NCI-H510A treated with DMSO at 0.1 percent for 48 hours (cell line): ENCODE data around the gene GNA15.
A peak's percentile ranks its signal among the peaks of the same experiment; 100 is the strongest.

Experiments
- DNase-seq: peaks from one replicate; lab custom pipeline; 2025; lab: John Stamatoyannopoulos, UW

GNA15 gene

DNA sequence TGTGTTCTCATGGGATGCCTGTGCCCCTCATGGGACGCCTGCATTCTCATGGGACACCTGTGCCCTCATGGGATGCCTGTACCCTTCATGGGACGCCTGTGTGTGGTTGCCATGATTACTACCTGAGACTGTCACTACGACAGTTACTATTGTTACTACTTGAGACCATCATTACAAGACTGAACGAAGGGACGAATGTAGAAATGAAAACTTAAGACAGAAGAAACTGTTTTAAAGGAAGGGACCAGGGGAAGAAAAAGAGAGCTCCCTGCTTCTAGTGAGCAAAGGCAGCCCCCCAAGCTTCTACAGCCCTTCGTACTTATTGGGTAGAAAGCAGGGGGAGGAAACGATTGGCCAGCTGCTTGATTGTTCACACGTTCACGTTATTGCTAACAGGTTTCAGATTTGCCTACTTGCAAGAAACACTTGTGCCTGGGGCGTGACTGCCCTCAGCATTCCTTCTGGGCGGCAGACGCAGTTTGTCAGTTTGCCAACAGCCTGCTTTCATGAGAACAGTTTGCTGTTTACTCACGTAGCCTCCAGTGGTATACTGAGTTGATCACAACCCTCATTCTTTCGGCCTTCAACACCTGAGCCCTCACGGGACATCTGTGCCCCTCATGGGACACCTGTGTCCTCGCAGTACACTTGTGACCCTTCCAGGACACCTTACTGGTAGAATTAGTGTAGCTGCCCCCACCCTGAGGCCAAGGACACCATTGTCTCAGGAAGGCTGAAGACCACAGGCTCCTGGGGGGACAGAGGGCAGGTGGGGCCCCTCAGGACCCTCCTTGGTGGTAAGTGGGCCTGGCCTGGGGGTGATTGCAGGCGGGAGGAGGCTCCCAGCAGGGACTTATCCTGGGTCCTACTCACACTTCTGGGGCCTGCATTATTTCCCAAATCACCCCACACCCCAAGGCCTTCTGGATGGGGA, 40.2 kb downstream of the GNA15 start:
- no peak for DNase-seq

DNA sequence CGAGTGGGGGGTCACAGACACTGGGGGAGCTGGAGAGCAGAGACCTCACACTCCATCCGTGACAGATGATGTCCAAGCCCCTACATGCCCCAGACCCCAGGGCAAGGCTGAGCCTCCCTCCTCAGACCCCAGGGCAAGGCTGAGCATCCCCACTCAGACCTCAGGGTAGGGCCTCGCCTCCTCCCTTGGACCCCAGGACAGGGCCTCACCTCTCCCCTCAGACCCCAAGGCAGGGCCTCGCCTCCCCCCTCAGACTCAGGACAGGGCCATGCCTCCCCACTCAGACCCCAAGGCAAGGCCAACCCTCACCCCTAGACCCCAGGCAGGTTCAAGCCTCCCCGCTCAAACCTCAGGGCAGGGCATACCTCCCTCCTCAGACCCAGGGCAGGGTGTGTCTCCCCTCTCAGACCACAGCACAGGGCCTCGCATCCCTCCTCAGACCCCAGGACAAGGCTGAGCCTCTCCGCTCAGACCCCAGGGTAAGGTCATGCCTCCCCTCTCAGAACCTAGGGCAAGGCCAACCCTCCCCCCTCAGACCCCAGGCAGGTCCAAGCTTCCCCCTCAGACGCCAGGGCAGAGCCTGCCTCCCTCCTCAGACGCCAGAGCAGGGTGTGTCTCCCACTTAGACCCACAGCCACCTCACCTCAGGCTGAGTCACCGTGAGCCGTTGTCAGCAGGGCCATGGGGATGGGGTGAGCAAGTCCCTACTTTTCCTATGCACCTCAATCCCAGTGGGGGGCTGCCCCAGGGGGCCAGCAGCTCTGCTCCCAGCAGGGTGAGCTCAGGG, 41.1 kb downstream of the GNA15 start:
- no peak for DNase-seq

DNA sequence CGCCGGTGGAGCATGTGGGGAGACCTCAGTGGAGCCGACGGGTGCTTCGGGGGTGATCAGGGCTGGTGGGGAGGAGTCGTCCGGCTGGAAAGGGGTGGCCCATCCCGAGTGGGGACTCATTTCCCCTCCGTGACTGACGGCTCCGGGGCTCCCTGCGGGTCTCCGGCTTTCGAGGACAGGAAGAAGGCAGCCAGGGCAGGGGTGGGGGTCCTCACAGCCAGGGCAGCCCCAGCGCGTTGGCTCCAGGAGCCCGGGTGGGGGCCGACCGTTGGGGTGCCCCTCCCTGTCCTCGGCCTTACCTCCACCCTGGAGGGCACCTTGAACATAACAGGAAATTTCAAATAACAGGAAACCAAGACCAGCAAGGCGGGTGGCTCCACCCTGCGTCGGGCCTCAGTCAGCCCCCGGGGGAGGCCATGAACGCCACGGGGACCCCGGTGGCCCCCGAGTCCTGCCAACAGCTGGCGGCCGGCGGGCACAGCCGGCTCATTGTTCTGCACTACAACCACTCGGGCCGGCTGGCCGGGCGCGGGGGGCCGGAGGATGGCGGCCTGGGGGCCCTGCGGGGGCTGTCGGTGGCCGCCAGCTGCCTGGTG, 42.6 kb downstream of the GNA15 start, which contains the start of gene S1PR4:
S1PR4 (plus strand) TSS at position 393 of the 596 bp plus-strand sequence; CDS start at position 417, 24 bp downstream.
- no peak for DNase-seq

DNA sequence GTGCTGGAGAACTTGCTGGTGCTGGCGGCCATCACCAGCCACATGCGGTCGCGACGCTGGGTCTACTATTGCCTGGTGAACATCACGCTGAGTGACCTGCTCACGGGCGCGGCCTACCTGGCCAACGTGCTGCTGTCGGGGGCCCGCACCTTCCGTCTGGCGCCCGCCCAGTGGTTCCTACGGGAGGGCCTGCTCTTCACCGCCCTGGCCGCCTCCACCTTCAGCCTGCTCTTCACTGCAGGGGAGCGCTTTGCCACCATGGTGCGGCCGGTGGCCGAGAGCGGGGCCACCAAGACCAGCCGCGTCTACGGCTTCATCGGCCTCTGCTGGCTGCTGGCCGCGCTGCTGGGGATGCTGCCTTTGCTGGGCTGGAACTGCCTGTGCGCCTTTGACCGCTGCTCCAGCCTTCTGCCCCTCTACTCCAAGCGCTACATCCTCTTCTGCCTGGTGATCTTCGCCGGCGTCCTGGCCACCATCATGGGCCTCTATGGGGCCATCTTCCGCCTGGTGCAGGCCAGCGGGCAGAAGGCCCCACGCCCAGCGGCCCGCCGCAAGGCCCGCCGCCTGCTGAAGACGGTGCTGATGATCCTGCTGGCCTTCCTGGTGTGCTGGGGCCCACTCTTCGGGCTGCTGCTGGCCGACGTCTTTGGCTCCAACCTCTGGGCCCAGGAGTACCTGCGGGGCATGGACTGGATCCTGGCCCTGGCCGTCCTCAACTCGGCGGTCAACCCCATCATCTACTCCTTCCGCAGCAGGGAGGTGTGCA, 43.3 kb downstream of the GNA15 start:
- no peak for DNase-seq

DNA sequence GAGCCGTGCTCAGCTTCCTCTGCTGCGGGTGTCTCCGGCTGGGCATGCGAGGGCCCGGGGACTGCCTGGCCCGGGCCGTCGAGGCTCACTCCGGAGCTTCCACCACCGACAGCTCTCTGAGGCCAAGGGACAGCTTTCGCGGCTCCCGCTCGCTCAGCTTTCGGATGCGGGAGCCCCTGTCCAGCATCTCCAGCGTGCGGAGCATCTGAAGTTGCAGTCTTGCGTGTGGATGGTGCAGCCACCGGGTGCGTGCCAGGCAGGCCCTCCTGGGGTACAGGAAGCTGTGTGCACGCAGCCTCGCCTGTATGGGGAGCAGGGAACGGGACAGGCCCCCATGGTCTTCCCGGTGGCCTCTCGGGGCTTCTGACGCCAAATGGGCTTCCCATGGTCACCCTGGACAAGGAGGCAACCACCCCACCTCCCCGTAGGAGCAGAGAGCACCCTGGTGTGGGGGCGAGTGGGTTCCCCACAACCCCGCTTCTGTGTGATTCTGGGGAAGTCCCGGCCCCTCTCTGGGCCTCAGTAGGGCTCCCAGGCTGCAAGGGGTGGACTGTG, 44.0 kb downstream of the GNA15 start:
- no peak for DNase-seq

DNA sequence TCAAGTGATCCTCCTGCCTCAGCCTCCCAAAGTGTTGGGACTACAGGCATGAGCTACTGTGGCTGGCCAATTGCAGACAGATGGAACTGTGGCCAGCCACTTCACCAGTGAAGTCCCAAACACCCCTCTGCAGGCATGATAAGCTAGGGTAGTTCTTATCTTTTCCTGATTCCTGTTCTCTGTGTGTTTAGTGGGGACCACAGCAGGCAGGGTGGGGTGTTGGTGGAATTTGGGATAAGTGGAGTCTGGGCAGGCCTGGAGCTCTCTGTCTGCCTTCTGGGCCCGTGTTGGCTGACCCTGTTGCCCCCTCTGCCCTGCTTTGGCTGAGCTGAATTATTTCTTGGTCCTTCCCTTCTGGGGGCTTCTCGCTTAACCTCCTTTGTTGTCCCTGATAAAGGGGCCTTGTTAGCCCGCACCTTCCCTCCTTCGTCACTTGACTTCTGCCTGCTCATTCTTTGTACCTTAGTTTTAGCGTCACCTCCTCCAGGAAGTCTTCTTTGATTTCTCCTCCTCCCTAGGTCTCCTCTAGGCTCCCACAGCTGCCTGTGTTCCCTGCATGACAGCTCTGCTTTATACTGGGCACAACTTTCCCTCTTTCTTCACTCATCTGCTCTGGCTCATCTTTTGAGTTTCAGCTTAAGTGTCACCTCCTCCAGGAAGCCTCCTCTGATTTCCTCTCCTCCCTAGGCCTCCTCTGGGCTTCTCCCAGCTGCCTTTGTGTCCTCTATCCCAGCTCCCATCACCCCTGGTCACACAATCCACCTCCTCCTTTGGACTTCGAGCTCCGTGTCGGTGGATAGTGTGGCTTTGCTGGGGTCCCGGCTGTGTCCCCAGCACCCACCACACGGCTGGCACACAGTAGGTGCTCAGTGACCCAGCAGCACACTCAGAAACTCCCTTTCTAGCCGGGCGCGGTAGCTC, 48.1 kb downstream of the GNA15 start:
- DNase-seq, result no peak

DNA sequence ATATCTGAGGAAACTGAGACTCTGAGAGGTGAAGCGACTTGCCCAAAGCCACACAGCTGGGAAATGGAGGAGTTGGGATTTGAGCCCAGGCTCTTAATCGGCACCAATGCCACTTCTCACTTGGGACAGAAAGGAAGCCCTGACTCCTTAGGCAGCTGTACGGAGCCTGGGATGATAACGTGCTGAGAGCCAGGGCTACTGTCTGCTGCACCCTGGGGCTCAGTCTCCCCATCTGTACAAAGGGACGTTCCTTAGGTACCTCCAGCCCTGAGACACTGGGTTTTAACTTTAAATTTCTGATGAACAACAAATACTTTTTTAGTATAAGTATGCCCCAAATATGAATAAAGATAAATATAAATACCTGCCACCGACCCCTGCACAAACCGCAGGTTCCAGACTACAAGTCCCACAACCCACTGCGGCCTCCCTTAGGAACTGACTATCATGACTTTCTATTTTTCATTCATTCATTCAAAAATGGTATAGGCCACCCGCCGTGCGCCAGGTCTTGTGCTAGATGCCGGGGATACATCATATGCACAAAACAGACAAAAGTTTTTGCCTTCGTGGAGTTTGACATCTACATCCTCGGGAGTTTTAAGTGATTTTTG, 49.1 kb downstream of the GNA15 start:
- no peak for DNase-seq

DNA sequence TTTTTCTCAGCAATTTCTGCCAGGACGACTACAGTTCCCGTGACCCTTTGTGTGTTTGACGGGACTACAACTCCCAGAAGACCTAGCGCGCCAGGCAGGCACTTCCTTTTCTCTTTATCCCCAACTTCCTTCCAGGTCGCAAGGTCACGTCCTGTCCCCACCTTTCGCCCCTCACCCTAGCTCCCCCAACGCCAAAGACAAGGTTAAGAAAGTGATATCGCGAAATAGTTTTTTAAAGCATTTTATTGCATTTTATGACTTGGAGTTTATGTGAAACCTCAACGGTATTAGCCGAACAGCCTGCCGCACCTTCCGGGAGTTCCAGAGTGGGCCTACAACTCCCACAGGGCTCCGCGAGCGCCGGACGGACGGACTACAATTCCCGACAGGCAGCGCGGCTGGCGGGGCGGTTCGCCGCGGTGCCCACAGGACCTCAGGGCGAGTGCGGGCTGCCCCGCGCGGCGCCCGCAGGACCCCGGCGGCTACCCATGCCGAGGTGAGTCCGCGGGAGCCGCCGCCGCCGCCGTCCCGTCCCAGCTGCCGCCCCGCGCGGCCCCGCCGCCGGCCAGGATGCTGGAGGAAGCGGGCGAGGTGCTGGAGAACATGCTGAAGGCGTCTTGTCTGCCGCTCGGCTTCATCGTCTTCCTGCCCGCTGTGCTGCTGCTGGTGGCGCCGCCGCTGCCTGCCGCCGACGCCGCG, 49.8 kb downstream of the GNA15 start, which contains the start of gene NCLN:
NCLN (plus strand) TSS at position 470 of the 699 bp plus-strand sequence; CDS start at position 571, 101 bp downstream.
- peak; percentile 92 for DNase-seq

DNA sequence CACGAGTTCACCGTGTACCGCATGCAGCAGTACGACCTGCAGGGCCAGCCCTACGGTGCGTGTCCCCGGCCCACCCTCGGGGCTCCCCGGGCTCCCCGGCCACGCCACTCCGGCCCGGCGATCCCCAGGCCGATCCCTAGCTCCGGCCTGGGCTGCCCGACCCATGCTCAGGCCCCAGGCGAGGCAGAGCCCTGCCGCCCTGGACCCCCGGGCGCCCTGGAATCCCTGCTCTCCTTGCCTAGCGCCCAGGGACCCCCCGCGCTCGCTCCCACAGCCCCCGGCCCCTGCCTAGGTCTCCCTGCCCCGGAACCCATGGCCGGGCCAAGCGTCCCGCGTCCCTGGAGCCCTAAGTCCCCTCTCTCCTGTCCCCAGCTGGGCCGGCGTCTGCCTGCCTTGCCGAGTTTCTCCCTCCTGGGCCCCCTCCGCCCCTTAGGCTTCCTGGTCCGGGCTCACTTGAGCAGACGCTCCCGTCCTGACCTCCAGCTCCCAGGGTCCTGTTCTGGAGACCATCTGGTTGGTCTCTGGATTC, 50.4 kb downstream of the GNA15 start:
- no peak for DNase-seq

DNA sequence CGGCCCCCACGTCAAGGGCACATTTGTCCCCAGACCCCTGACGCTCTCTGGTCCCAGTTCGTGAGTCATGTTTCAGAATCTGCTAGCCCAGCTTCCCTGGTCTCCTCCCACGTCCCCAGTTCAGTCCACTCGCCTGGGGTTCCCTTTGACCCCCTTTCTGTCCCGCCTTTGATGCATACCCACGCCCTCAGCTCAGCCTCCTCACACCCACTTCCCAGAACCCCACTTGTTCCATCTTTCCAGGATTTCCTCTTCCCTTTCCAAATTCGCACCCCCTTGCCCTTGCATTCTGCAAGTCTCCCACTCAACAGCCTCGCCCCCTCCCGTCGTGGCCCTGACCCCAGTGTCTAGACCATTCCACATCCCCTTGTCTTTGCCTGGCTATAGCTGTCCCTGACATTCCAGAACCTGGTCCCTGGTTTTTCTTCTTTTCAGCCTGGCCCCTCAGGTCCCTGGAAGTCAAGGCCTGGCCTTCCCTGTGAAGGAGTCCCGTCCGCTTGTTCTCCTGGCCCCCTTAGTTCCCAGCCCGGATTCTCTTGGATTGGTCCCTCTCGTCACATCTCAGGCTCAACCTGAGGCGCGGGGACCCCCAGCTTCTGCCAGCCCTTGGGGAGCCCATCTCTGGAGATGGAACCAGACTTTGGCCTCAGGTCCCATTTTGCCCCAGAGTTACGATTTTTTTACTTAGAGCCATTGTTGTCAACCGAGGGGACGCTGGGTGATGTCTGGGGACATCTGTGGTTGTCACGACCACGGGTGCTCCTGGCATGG, 51.2 kb downstream of the GNA15 start:
- no peak for DNase-seq

DNA sequence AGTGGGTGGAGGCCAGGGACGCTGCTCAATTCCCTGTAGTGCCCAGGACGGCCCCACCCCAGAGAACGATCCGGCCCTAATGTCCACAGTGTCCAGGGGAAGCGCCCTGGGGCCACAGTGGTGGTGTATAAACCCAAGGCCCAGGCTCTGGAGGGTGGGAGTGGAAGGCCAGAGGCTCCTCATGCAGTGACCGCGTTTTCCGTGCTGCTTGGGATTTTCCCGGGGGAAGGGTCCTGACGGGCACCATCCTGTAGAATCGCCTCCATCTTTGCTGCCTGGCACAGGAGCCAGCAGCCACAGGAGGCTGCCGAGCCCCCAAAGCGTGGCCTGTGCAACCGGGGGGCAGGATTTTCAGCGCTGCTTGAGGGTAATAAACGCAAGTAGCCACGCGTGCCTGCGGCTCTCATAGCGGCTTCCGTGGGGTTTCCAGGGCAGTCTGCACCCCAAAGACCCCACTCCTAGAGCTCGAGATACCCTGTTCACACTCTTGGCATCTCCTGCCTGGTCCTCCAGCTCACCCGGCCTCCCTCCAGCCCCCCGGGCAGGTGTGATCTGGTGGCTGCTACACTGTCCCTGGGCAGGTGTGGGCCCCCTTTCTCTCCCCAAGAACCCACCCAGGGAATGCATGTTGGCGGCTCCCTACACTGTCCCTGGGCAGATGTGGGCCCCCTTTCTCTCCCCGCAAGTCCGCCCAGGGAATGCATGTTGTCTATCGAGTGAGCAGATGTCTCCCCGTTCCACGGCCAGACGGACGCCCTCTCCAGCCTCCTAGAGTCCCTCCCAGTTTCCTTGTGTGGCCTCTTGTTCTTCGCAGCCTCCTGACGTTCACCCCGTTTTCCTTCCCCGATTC, 52.1 kb downstream of the GNA15 start:
- no peak for DNase-seq

DNA sequence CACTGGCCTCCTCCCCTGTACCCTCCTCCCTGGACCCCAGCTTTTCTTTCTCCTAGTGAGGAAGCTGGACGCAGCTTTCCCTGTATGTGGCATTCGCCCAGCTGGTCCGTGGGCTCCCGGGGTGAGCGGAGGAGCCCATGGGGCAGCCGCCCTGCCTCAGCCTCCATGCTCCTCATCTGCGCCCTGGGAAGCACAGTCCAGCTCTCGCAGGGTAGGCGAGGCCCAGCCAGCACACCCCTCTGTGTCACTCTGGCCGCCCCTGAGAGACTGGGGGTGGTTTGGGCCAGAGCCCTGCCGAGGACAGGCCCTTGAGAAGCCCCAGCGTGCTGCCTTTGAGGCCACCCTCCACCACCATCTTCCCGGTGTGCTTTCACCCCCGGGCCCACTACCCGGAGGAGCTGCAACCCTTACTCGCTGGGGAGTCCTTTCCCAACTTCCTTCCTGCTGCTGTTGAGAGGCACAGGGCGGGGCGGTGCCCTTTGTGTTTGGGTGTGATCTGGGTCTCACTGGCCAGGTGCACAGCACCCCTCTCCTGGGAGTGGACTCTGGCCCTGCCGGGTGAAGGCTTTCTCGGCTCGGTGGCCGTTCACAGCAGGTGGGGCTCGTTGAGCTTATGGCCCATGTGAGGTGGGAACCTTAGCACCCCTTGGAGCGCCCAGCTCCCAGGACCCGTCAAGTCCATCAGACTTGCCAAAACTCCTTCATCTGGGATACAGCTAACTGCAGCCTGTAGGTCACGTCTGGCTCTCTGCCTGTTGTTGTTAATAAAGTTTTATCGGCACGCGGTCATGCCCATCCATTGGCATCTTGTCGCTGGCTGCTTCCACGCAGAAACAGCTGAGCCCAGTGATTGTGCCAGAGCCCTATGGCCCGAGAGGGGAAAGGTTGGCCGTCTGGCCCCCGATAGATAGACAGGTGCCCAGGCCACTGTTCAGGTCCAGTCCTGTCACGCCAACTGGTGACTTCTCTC, 53.1 kb downstream of the GNA15 start:
- no peak for DNase-seq

DNA sequence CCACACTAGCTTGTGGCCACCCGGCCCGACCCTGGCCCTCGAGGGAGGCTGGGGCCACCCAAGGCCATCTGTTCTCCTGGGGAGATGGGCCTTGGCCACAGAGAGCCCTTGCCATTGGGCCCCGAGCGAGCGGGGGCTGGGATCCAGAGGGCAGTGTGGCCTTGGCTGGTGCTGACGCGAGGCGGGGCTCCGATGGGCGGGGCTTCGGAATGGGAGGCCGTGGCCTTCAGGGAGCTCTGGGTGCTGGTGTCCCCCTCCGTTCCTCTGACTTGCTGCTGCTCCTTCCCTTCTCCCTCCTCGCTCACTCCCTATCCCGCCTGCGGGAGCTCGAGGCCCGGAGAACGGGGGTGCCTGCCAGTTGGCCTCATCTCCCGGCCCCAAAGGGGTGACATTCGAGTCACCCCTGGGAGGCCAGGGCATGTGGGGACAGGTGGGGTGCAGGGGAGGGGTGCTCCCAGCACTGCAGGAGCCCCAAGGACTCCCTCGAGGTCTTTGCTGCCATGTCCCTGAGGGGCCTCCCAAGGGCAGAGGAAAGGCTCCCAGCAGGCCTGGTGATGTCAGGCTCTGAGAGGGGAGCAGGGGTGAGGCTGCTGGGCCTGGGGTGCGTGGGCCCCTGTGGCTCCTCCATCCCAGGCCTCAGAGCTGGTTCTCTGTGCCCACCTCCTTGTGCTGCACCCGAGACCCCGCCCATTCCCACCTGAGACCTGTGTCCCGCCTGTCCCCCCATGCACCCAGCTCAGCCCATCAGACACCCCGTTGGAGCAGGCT, 54.1 kb downstream of the GNA15 start:
- no peak for DNase-seq

DNA sequence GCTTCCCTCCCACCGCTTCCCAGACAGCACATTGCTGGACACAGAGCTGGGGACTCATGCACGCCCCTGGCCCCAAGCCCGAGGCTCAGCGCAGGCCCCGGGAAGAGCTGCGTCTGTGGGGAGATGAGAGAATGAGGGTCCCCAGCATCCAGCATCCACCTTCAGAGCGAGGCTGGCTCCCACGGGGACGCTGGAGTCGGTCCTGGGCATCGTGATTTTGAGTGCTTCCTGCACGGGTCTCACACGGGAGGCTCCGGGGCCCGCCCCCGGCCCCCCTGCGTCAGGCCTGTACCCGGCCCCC, 54.6 kb downstream of the GNA15 start:
- DNase-seq, result no peak
